Measurements from ENCODE around the gene ARHGEF16.

ARHGEF16 gene

GRCh38 chr1:3423245-3423829, 31.1 kb upstream of the ARHGEF16 start:
- DNase-seq = no peak

GRCh38 chr1:3423896-3424611, 30.4 kb upstream of the ARHGEF16 start:
- no peak for DNase-seq

GRCh38 chr1:3425486-3426215, 28.8 kb upstream of the ARHGEF16 start:
- no peak for DNase-seq

- no peak for DNase-seq
Observed at GRCh38 chr1:3426956-3427535, 27.4 kb upstream of the ARHGEF16 start.

GRCh38 chr1:3427711-3428704, 26.5 kb upstream of the ARHGEF16 start:
- no peak for DNase-seq

GRCh38 chr1:3428899-3429298, 25.6 kb upstream of the ARHGEF16 start:
- DNase-seq = no peak

- DNase-seq = no peak
Observed at GRCh38 chr1:3429320-3429719, 25.1 kb upstream of the ARHGEF16 start.

- DNase-seq = no peak
Observed at GRCh38 chr1:3429766-3430165, 24.7 kb upstream of the ARHGEF16 start.

GRCh38 chr1:3430406-3430805, 24.1 kb upstream of the ARHGEF16 start:
- DNase-seq = no peak

- DNase-seq = no peak
Observed at GRCh38 chr1:3430820-3431219, 23.6 kb upstream of the ARHGEF16 start.

- DNase-seq = no peak
Observed at GRCh38 chr1:3431266-3431665, 23.2 kb upstream of the ARHGEF16 start.

- no peak for DNase-seq
Observed at GRCh38 chr1:3431686-3432085, 22.8 kb upstream of the ARHGEF16 start.

GRCh38 chr1:3432306-3432705, 22.2 kb upstream of the ARHGEF16 start:
- DNase-seq = no peak

GRCh38 chr1:3433076-3433475, 21.4 kb upstream of the ARHGEF16 start:
- no peak for DNase-seq

GRCh38 chr1:3433596-3434320, 20.7 kb upstream of the ARHGEF16 start:
- DNase-seq = no peak

GRCh38 chr1:3434406-3435110, 19.9 kb upstream of the ARHGEF16 start:
- DNase-seq = no peak

- DNase-seq = no peak
Observed at GRCh38 chr1:3435666-3436065, 18.8 kb upstream of the ARHGEF16 start.

GRCh38 chr1:3436451-3436850, 18.0 kb upstream of the ARHGEF16 start:
- DNase-seq = no peak

GRCh38 chr1:3436901-3437300, 17.6 kb upstream of the ARHGEF16 start:
- DNase-seq = no peak

GRCh38 chr1:3438661-3439180, 15.7 kb upstream of the ARHGEF16 start:
- no peak for DNase-seq

All from CD4-positive, alpha-beta T cell treated with Interleukin-17A for 1 hour (primary cell).